Esophagus (tissue), 2 donors: ENCODE results near the gene CTBP2. TPM values are rescaled to one million over a fixed set of nuclear protein-coding genes. Genes with fewer than 3 reads are reported as not detected.

Experiments
- H3K27ac ChIP-seq, 2 donors: one replicate each; pipeline ENCODE4 v1.5.1; 2013; ENCODE audit warnings: low read depth in 2 of 2, mild to moderate bottlenecking in 2 of 2, inconsistent platforms in 1 of 2, low read length in 1 of 2, moderate library complexity in 1 of 2
- H3K27me3 ChIP-seq, 2 donors: one replicate each; pipeline ENCODE4 v1.6.1; 2013; ENCODE audit warnings: low read length in 2 of 2, control low read depth in 1 of 2, mild to moderate bottlenecking in 1 of 2; ENCODE audit not compliant: insufficient read depth in 2 of 2, control insufficient read depth in 1 of 2
- H3K36me3 ChIP-seq, 2 donors: one replicate each; pipeline ENCODE4 v1.6.1; 2013; ENCODE audit warnings: low read length in 1 of 2; ENCODE audit not compliant: control insufficient read depth in 2 of 2, insufficient read depth in 2 of 2
- H3K4me1 ChIP-seq, 2 donors: one replicate each; pipeline ENCODE4 v1.6.1; 2013; ENCODE audit warnings: low read length in 1 of 2; ENCODE audit not compliant: control insufficient read depth in 2 of 2, insufficient read depth in 2 of 2
- H3K4me3 ChIP-seq, 2 donors: one replicate each; pipeline ENCODE4 v1.5.1; 2013; ENCODE audit warnings: low read length in 2 of 2, mild to moderate bottlenecking in 2 of 2, low read depth in 1 of 2, moderate library complexity in 1 of 2
- H3K9me3 ChIP-seq, 2 donors: one replicate each; pipeline ENCODE4 v1.6.1; 2013; ENCODE audit warnings: mild to moderate bottlenecking in 2 of 2, low read depth in 1 of 2, low read length in 1 of 2, moderate library complexity in 1 of 2; ENCODE audit not compliant: control insufficient read depth in 2 of 2, insufficient read depth in 1 of 2
- WGBS, 2 donors: extraction: QIAGEN DNeasy Blood & Tissue Kit; methylation state at CpG; one replicate each; pipeline ENCODE4 v1.1.7; 2013; 5-methylcytosine and 5-hydroxymethylcytosine counted together
- polyA plus RNA-seq, 2 donors: library from polyadenylated mRNA; stranded (reverse); fragments of 200-250 nt; gene quantifications; one replicate each; pipeline ENCODE4 v1.2.3, GENCODE V29; 2013
- donor health status: healthy with polysubstance abuse.
- donor health status: Bipolar disorder and iron deficiency.

The CTBP2 gene
- polyA plus RNA-seq, 2 donors = 15.4 to 33.3 TPM

- WGBS, 2 donors = 64 to 73% methylated on average over 10 of the region's 10 CpGs
- Histone ChIP-seq H3K27me3 (no peaks in the 10 kb centered on the region), H3K4me3 (no peak overlapping the region), H3K4me1 (no peaks in the 10 kb centered on the region), H3K27ac (no peak overlapping the region), H3K9me3 (no peaks in the 10 kb centered on the region), H3K36me3 (no peaks in the 10 kb centered on the region)
Observed at GRCh38 chr10:124955868-124956267, 204.5 kb downstream of the CTBP2 start.

- Histone ChIP-seq H3K9me3 (no peaks in the 10 kb centered on the region), H3K27ac (no peak overlapping the region), H3K36me3 (no peaks in the 10 kb centered on the region), H3K4me1 (no peaks in the 10 kb centered on the region), H3K27me3 (no peaks in the 10 kb centered on the region), H3K4me3 (no peak overlapping the region)
- 59 to 65% methylated on average over 7 of the region's 7 CpGs for WGBS, 2 donors
Observed at GRCh38 chr10:124955243-124955642, 205.1 kb downstream of the CTBP2 start.

DNA sequence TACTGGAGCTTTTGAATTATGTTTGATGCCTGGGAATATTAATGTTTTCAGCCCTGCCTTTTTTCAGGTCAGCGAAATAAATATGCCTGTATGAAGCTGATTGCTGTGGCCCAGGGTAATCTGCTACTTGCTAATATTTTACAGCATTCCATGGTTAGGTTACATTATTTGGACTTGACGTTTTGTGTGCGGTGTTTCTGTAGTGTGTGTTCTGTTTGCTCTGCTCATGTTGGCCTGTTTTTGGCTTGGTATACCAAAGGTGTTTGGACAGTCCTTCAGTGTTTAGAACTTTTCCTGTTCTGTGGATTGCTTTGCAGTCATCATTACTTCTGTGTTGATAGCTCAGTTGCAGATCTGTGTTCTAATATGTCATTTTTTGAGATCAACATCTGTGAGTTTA, 206.9 kb downstream of the CTBP2 start:
- H3K9me3 ChIP-seq = no peaks in the 10 kb centered on the region
- no peak overlapping the region for H3K27ac ChIP-seq
- WGBS, 2 donors = 68 to 89% methylated on average over 3 of the region's 3 CpGs
- H3K4me1 ChIP-seq = no peaks in the 10 kb centered on the region
- no peaks in the 10 kb centered on the region for H3K27me3 ChIP-seq
- no peaks in the 10 kb centered on the region for H3K36me3 ChIP-seq
- H3K4me3 ChIP-seq = no peak overlapping the region

GRCh38 chr10:124952123-124952522, 208.2 kb downstream of the CTBP2 start:
- H3K36me3 ChIP-seq = no peaks in the 10 kb centered on the region
- H3K27ac ChIP-seq = no peak overlapping the region
- no peaks in the 10 kb centered on the region for H3K9me3 ChIP-seq
- 95 to 96% methylated on average over 6 of the region's 6 CpGs for WGBS, 2 donors
- no peaks in the 10 kb centered on the region for H3K4me1 ChIP-seq
- no peaks in the 10 kb centered on the region for H3K27me3 ChIP-seq
- H3K4me3 ChIP-seq = no peak overlapping the region

DNA sequence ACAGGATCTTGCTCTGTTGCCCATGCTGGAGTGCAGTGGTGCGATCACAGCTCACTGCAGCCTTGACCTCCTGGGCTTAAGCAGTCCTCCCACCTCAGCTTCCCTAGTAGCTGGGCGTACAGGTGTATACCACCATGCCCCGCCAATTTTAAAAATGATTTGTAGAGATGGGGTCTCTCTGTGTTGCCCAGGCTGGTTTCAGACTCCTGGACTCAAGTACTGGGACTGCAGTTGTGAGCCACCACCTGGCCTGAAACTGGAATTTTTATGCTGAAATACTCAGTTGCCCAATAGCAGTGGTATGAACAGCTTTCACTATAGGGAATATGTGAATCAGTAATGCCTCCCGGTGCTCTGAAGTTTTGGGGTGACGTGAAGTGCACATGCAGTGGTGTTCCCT, 210.8 kb downstream of the CTBP2 start:
- no peak overlapping the region for H3K27ac ChIP-seq
- 97 to 98% methylated on average over 5 of the region's 5 CpGs for WGBS, 2 donors
- no peaks in the 10 kb centered on the region for H3K27me3 ChIP-seq
- H3K4me1 ChIP-seq = peaks cover 0 to 2% of the 10 kb centered on the region in 2 donors
- no peaks in the 10 kb centered on the region for H3K36me3 ChIP-seq
- H3K4me3 ChIP-seq = no peak overlapping the region
- H3K9me3 ChIP-seq = no peaks in the 10 kb centered on the region

DNA sequence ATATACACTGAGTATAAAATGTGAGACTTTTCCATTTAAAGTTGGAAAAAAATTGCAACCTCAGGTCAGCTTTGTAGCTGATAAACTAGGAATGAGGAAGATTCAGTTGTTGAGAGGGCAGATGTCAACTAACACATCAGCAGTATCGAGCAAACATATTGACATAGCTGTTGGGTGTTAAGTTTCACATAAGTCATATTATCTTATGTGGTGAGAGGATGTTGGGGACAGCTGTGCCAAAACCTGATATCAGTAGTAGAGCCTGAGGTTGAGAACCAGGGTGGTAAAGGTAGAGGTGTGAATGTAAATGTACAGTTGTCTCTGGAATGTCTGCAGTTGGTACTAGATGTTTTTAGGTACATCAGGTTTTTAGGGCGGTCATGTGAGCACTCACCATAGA, 213.4 kb downstream of the CTBP2 start:
- no peaks in the 10 kb centered on the region for H3K36me3 ChIP-seq
- no peak overlapping the region for H3K27ac ChIP-seq
- H3K27me3 ChIP-seq = no peaks in the 10 kb centered on the region
- WGBS, 2 donors = 70 to 73% methylated on average over 2 of the region's 2 CpGs
- no peaks in the 10 kb centered on the region for H3K9me3 ChIP-seq
- peaks cover 0 to 4% of the 10 kb centered on the region in 2 donors for H3K4me1 ChIP-seq
- H3K4me3 ChIP-seq = no peak overlapping the region

- no peak overlapping the region for H3K4me3 ChIP-seq
- H3K27ac ChIP-seq = no peak overlapping the region
- no peaks in the 10 kb centered on the region for H3K9me3 ChIP-seq
- H3K4me1 ChIP-seq = peaks cover 0 to 4% of the 10 kb centered on the region in 2 donors
- 73 to 76% methylated on average over 2 of the region's 2 CpGs for WGBS, 2 donors
- H3K27me3 ChIP-seq = no peaks in the 10 kb centered on the region
- H3K36me3 ChIP-seq = no peaks in the 10 kb centered on the region
Observed at GRCh38 chr10:124944982-124945381, 215.4 kb downstream of the CTBP2 start.

DNA sequence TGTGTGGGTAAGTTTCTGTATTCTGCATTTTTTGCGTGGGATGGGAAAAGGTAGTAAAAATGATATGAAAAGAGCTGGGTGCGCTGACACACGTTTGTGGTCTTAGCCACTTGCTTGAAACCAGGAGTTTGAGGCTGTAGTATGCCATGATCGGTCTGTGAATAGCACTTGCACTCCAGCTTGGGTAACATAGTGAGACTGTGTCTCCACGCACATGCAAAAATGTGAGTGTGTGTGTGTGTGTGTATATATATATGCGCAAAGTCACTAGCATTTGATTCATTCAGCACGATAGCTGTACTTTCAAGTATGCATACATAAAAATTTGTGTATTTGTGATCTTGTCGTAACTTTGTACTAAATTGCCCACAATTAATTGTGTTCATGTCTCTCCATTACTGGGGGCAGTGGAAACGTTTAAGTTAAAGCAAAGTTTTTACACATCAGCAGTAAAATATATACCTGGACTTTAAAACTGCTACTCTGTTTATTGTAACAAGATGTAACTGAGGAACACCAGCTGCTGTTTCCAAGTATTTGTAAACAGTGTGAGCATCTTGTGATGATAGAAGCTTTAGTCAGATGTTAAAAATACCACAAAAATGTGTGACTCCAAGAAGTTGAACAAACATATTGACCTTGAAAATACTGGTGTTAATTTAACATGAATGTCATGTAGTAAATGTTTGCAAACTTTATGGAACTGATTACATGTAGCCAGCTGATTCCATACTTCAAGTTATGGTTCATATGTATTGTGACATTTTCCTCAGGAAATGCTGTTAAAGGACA, 216.9 kb downstream of the CTBP2 start:
- Histone ChIP-seq H3K4me3 (no peak overlapping the region), H3K9me3 (no peaks in the 10 kb centered on the region), H3K36me3 (no peaks in the 10 kb centered on the region), H3K4me1 (peaks cover 0 to 4% of the 10 kb centered on the region in 2 donors), H3K27me3 (no peaks in the 10 kb centered on the region), H3K27ac (no peak overlapping the region)
- 81 to 85% methylated on average over 9 of the region's 9 CpGs for WGBS, 2 donors

DNA sequence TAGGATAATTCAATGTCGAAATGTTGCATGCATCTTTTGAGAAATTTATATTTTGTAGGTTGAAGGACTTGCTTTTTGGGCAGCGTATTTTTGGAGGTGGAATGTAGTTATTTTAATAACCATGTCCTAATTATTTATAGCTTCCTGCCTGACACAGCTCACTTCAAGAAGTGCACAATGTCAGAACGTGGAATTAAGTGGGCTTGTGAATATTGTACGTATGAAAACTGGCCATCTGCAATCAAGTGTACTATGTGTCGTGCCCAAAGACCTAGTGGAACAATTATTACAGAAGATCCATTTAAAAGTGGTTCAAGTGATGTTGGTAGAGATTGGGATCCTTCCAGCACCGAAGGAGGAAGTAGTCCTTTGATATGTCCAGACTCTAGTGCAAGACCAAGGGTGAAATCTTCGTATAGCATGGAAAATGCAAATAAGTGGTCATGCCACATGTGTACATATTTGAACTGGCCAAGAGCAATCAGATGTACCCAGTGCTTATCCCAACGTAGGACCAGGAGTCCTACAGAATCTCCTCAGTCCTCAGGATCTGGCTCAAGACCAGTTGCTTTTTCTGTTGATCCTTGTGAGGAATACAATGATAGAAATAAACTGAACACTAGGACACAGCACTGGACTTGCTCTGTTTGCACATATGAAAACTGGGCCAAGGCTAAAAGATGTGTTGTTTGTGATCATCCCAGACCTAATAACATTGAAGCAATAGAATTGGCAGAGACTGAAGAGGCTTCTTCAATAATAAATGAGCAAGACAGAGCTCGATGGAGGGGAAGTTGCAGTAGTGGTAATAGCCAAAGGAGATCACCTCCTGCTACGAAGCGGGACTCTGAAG, 217.8 kb downstream of the CTBP2 start:
- Histone ChIP-seq H3K36me3 (no peaks in the 10 kb centered on the region), H3K4me1 (peaks cover 0 to 4% of the 10 kb centered on the region in 2 donors), H3K27ac (no peak overlapping the region), H3K9me3 (no peaks in the 10 kb centered on the region), H3K27me3 (no peaks in the 10 kb centered on the region), H3K4me3 (no peak overlapping the region)
- 70 to 74% methylated on average over 11 of the region's 11 CpGs for WGBS, 2 donors
